ENCODE measurements around the gene SLAMF9.

SLAMF9 gene

GRCh38 chr1:159957824-159958268, 3.8 kb upstream of the SLAMF9 start:
- TF ChIP-seq EZH2phosphoT487 (IDR thresholded peaks at IDR 0.05; ENCODE audit: low read length) (no peak), EZH2 (optimal IDR thresholded peaks at IDR 0.05; ENCODE audit: low read depth, low read length) (no peak), CTCF (IDR thresholded peaks at IDR 0.05; ENCODE audit: low read length) (no peak)
- Histone ChIP-seq H3K9me3 (replicated peaks; ENCODE audit: insufficient read depth, low read length) (no peaks in the 10 kb centered on the region), H3K27ac (ENCODE audit: low read length) (no peak overlapping the region), H3K36me3 (replicated peaks; ENCODE audit: insufficient read depth, low read length) (no peaks in the 10 kb centered on the region), H3K27me3 (replicated peaks; ENCODE audit: insufficient read depth, low read length) (no peaks in the 10 kb centered on the region), H2AFZ (ENCODE audit: low read length) (no peak overlapping the region), H3F3A (ENCODE audit: insufficient read depth, low read length) (no peaks in the 10 kb centered on the region), H3K9me2 (replicated peaks; ENCODE audit: insufficient read depth, low read length) (no peaks in the 10 kb centered on the region), H4K20me1 (ENCODE audit: insufficient read depth, low read length) (no peaks in the 10 kb centered on the region), H3K4me1 (ENCODE audit: low read length) (no peaks in the 10 kb centered on the region), H3K79me2 (ENCODE audit: low read length) (no peaks in the 10 kb centered on the region), H3K9ac (ENCODE audit: low read length) (no peak overlapping the region), H3K4me2 (ENCODE audit: low read depth, low read length) (no peak overlapping the region), H3K4me3 (ENCODE audit: low read length) (no peak overlapping the region)
- DNase-seq: no peak

- no peak overlapping the region for H3K27ac ChIP-seq (ENCODE audit: low read length)
- no peak overlapping the region for H2AFZ ChIP-seq (ENCODE audit: low read length)
- no peak overlapping the region for H3K4me2 ChIP-seq (ENCODE audit: low read depth, low read length)
- no peak for DNase-seq
- no peak overlapping the region for H3K4me3 ChIP-seq (ENCODE audit: low read length)
- no peaks in the 10 kb centered on the region for H3K27me3 ChIP-seq (replicated peaks; ENCODE audit: insufficient read depth, low read length)
- H3K9me3 ChIP-seq (replicated peaks; ENCODE audit: insufficient read depth, low read length): no peaks in the 10 kb centered on the region
- H3F3A ChIP-seq (ENCODE audit: insufficient read depth, low read length): no peaks in the 10 kb centered on the region
- no peaks in the 10 kb centered on the region for H3K4me1 ChIP-seq (ENCODE audit: low read length)
- no peaks in the 10 kb centered on the region for H3K9me2 ChIP-seq (replicated peaks; ENCODE audit: insufficient read depth, low read length)
- no peak overlapping the region for H3K9ac ChIP-seq (ENCODE audit: low read length)
- no peaks in the 10 kb centered on the region for H4K20me1 ChIP-seq (ENCODE audit: insufficient read depth, low read length)
- H3K36me3 ChIP-seq (replicated peaks; ENCODE audit: insufficient read depth, low read length): no peaks in the 10 kb centered on the region
- TF ChIP-seq CTCF (IDR thresholded peaks at IDR 0.05; ENCODE audit: low read length): no peak
- no peak for TF ChIP-seq EZH2phosphoT487 (IDR thresholded peaks at IDR 0.05; ENCODE audit: low read length)
- TF ChIP-seq EZH2 (optimal IDR thresholded peaks at IDR 0.05; ENCODE audit: low read depth, low read length): no peak
- no peaks in the 10 kb centered on the region for H3K79me2 ChIP-seq (ENCODE audit: low read length)
These were observed 1.4 kb upstream of the SLAMF9 start for GRCh38 chr1:159955456-159955855.

- no peak overlapping the region for H3K4me3 ChIP-seq (ENCODE audit: low read length)
- DNase-seq: no peak
- no peaks in the 10 kb centered on the region for H3K9me3 ChIP-seq (replicated peaks; ENCODE audit: insufficient read depth, low read length)
- H3F3A ChIP-seq (ENCODE audit: insufficient read depth, low read length): no peaks in the 10 kb centered on the region
- H3K27me3 ChIP-seq (replicated peaks; ENCODE audit: insufficient read depth, low read length): no peaks in the 10 kb centered on the region
- no peak overlapping the region for H2AFZ ChIP-seq (ENCODE audit: low read length)
- no peak overlapping the region for H3K27ac ChIP-seq (ENCODE audit: low read length)
- H3K9me2 ChIP-seq (replicated peaks; ENCODE audit: insufficient read depth, low read length): no peaks in the 10 kb centered on the region
- no peaks in the 10 kb centered on the region for H3K36me3 ChIP-seq (replicated peaks; ENCODE audit: insufficient read depth, low read length)
- no peaks in the 10 kb centered on the region for H3K4me1 ChIP-seq (ENCODE audit: low read length)
- TF ChIP-seq CTCF (IDR thresholded peaks at IDR 0.05; ENCODE audit: low read length) (no peak), EZH2 (optimal IDR thresholded peaks at IDR 0.05; ENCODE audit: low read depth, low read length) (no peak), EZH2phosphoT487 (IDR thresholded peaks at IDR 0.05; ENCODE audit: low read length) (no peak)
- no peak overlapping the region for H3K9ac ChIP-seq (ENCODE audit: low read length)
- no peaks in the 10 kb centered on the region for H4K20me1 ChIP-seq (ENCODE audit: insufficient read depth, low read length)
- no peaks in the 10 kb centered on the region for H3K79me2 ChIP-seq (ENCODE audit: low read length)
- no peak overlapping the region for H3K4me2 ChIP-seq (ENCODE audit: low read depth, low read length)
These were observed 1.1 kb downstream of the SLAMF9 start for GRCh38 chr1:159952932-159953331.

Data from MM.1S (cell line).